H1 (cell line): ENCODE results near the gene PLEKHA5. TPM values are rescaled to one million over a fixed set of nuclear protein-coding genes. Genes with fewer than 3 reads are reported as not detected.
A peak's percentile ranks its signal among the peaks of the same experiment; 100 is the strongest.

Source experiments
- CTCF ChIA-PET: fragments of 300-600 bp; sonication (Branson Sonifier 250); formaldehyde crosslinking; loops from one replicate; lab custom pipeline; 2021; ENCODE audit not compliant: partially characterized antibody; lab: Charles Lee
- POLR2A ChIA-PET: fragments of 300-600 bp; sonication (Branson Sonifier 250); formaldehyde crosslinking; loops from one replicate; lab custom pipeline; 2021; ENCODE audit warnings: inconsistent platforms; ENCODE audit not compliant: partially characterized antibody; lab: Charles Lee
- DNase-seq, 2 experiments: peaks; one replicate each; pipeline versions ENCODE4 v3.0.0 to v3.0.0-alpha.2; 2010 to 2022; ENCODE audit warnings: low spot score in 2 of 2, low read depth in 1 of 2, mixed read lengths in 1 of 2
- FAIRE-seq: peaks from 2 replicates; lab custom pipeline; 2011; peaks lifted over from hg19 to GRCh38; lab: Jason Lieb, UNC
- H2AFZ ChIP-seq: 2 replicates; pipeline ENCODE4 v1.8.1; 2012; ENCODE audit warnings: low read length, inconsistent platforms
- H2AK5ac ChIP-seq: 2 replicates; pipeline ENCODE4 v1.6.1; 2013; ENCODE audit warnings: low read depth, low read length
- H2BK120ac ChIP-seq: replicated peaks from 2 replicates; pipeline ENCODE3; 2013; ENCODE audit warnings: low read depth, low read length, inconsistent platforms
- H2BK12ac ChIP-seq: 2 replicates; pipeline ENCODE4 v1.6.1; 2013; ENCODE audit warnings: low read depth, low read length
- H2BK15ac ChIP-seq: 2 replicates; pipeline ENCODE4 v1.6.1; 2013; ENCODE audit warnings: low read length
- H2BK20ac ChIP-seq: 2 replicates; pipeline ENCODE4 v1.6.1; 2013; ENCODE audit warnings: low read length
- H2BK5ac ChIP-seq: 2 replicates; pipeline ENCODE4 v1.6.1; 2013; ENCODE audit warnings: low read depth, low read length
- H3K14ac ChIP-seq: 2 replicates; pipeline ENCODE4 v1.6.1; 2013; ENCODE audit warnings: inconsistent platforms; ENCODE audit not compliant: insufficient read length
- H3K18ac ChIP-seq: 2 replicates; pipeline ENCODE4 v1.6.1; 2013; ENCODE audit warnings: low read length; ENCODE audit errors: extremely low read depth
- H3K23ac ChIP-seq: 2 replicates; pipeline ENCODE4 v1.6.1; 2013; ENCODE audit warnings: inconsistent platforms; ENCODE audit not compliant: insufficient read length
- H3K23me2 ChIP-seq: 2 replicates; pipeline ENCODE4 v1.6.1; 2013; ENCODE audit warnings: low read depth, low read length
- H3K27ac ChIP-seq: 2 replicates; pipeline ENCODE4 v1.6.1; 2011; ENCODE audit warnings: low read depth, low read length, inconsistent platforms
- H3K27me3 ChIP-seq, 4 experiments: replicated peaks in 1 of 4; 1 replicate in 1 of 4; 2 replicates in 3 of 4; pipeline versions ENCODE4 v1.6.1 to v1.8.1; 2011 to 2013; ENCODE audit warnings: low read length in 3 of 4, mild to moderate bottlenecking in 3 of 4, inconsistent platforms in 2 of 4, mixed read lengths in 2 of 4, moderate library complexity in 1 of 4; ENCODE audit not compliant: control insufficient read depth in 3 of 4, insufficient read depth in 3 of 4; ENCODE audit errors: extremely low read depth in 1 of 4
- H3K36me3 ChIP-seq, 4 experiments: 2 replicates each; pipeline versions ENCODE4 v1.6.1 to v1.8.1; 2011 to 2013; ENCODE audit warnings: mild to moderate bottlenecking in 4 of 4, low read length in 3 of 4, moderate library complexity in 2 of 4, control low read depth in 1 of 4, inconsistent platforms in 1 of 4; ENCODE audit not compliant: insufficient read depth in 4 of 4, control insufficient read depth in 2 of 4
- H3K4ac ChIP-seq: replicated peaks from 2 replicates; pipeline ENCODE3; 2013; ENCODE audit warnings: low read length, low read depth, mixed read lengths, inconsistent platforms; ENCODE audit not compliant: insufficient read length
- H3K4me1 ChIP-seq, 4 experiments: replicated peaks in 1 of 4; 1 replicate in 1 of 4; 2 replicates in 3 of 4; pipeline versions ENCODE4 v1.6.1 to v1.8.1; 2011 to 2013; ENCODE audit warnings: low read length in 3 of 4, inconsistent platforms in 2 of 4, mixed read lengths in 1 of 4; ENCODE audit not compliant: insufficient read depth in 4 of 4, control insufficient read depth in 3 of 4
- H3K4me2 ChIP-seq, 2 experiments: 2 replicates each; pipeline versions ENCODE4 v1.6.1 to v1.8.1; 2011 to 2013; ENCODE audit warnings: low read depth in 2 of 2, low read length in 2 of 2, control low read depth in 1 of 2, inconsistent platforms in 1 of 2, mild to moderate bottlenecking in 1 of 2; ENCODE audit not compliant: insufficient read depth in 1 of 2
- H3K4me3 ChIP-seq, 4 experiments: fragments of 200-600, 300-600 bp in 1 of 4; sonication (generic), shearing (Covaris generic), sonication (Bioruptor Twin) in 1 of 4; 2 replicates each; pipeline versions ENCODE4 v1.5.1 to v1.8.1; 2011 to 2016; ENCODE audit warnings: low read length in 4 of 4, low read depth in 3 of 4, control low read depth in 2 of 4, inconsistent platforms in 2 of 4, mild to moderate bottlenecking in 2 of 4, mixed read lengths in 1 of 4, moderate library complexity in 1 of 4; ENCODE audit not compliant: insufficient read depth in 2 of 4; ENCODE audit errors: extremely low read depth in 1 of 4
- H3K56ac ChIP-seq: replicated peaks from 2 replicates; pipeline ENCODE3; 2013; ENCODE audit warnings: low read depth, mild to moderate bottlenecking, mixed read lengths, low read length, inconsistent platforms; ENCODE audit not compliant: insufficient read length
- H3K79me1 ChIP-seq: 2 replicates; pipeline ENCODE4 v1.6.1; 2013; ENCODE audit warnings: low read depth, low read length, control low read depth
- H3K79me2 ChIP-seq, 2 experiments: 2 replicates each; pipeline versions ENCODE4 v1.6.1 to v1.8.1; 2012 to 2013; ENCODE audit warnings: low read length in 2 of 2, mild to moderate bottlenecking in 2 of 2, inconsistent platforms in 1 of 2; ENCODE audit not compliant: insufficient read depth in 2 of 2, control insufficient read depth in 1 of 2
- H3K9ac ChIP-seq, 4 experiments: replicated peaks in 1 of 4; 1 replicate in 1 of 4; 2 replicates in 3 of 4; pipeline versions ENCODE4 v1.6.1 to v1.8.1; 2011 to 2013; ENCODE audit warnings: low read depth in 3 of 4, low read length in 3 of 4, control low read depth in 2 of 4, mild to moderate bottlenecking in 2 of 4, moderate library complexity in 2 of 4, inconsistent platforms in 1 of 4; ENCODE audit errors: extremely low read depth in 1 of 4
- H3K9me3 ChIP-seq, 2 experiments: 2 replicates each; pipeline versions ENCODE4 v1.6.1 to v1.8.1; 2012 to 2013; ENCODE audit warnings: mild to moderate bottlenecking in 2 of 2, moderate library complexity in 2 of 2, control low read depth in 1 of 2, inconsistent platforms in 1 of 2, low read depth in 1 of 2, low read length in 1 of 2, mixed read lengths in 1 of 2; ENCODE audit not compliant: insufficient read depth in 2 of 2
- H4K20me1 ChIP-seq, 2 experiments: replicated peaks in 1 of 2; 2 replicates each; pipeline versions ENCODE3 to v1.8.1; 2011 to 2013; ENCODE audit warnings: inconsistent platforms in 2 of 2, low read length in 2 of 2, mild to moderate bottlenecking in 1 of 2; ENCODE audit not compliant: insufficient read depth in 2 of 2, control insufficient read depth in 1 of 2
- H4K5ac ChIP-seq: 2 replicates; pipeline ENCODE4 v1.6.1; 2013; ENCODE audit warnings: low read length, low read depth, mixed read lengths, inconsistent platforms; ENCODE audit not compliant: insufficient read length
- H4K8ac ChIP-seq: 2 replicates; pipeline ENCODE4 v1.8.0; 2013; ENCODE audit warnings: mild to moderate bottlenecking, moderate library complexity, low read length, inconsistent platforms; ENCODE audit not compliant: insufficient read depth; ENCODE audit errors: extremely low read depth
- H4K91ac ChIP-seq: replicated peaks from 2 replicates; pipeline ENCODE3; 2013; ENCODE audit warnings: low read length, mixed read lengths, inconsistent platforms; ENCODE audit not compliant: insufficient read length
- JUND ChIP-seq: IDR thresholded peaks from 2 replicates; pipeline ENCODE4 v1.6.1; 2011; ENCODE audit warnings: mild to moderate bottlenecking, improper control_type of control experiment, low read length
- NANOG ChIP-seq: IDR thresholded peaks from 2 replicates; pipeline ENCODE4 v1.6.1; 2011; ENCODE audit warnings: low read length, low read depth, mild to moderate bottlenecking, inconsistent platforms; ENCODE audit not compliant: insufficient read depth, poor library complexity, severe bottlenecking
- POLR2A ChIP-seq, 2 experiments: IDR thresholded peaks; 1 replicate in 1 of 2; 2 replicates in 1 of 2; pipeline ENCODE4 v1.6.1; 2011; ENCODE audit warnings: low read depth in 2 of 2, low read length in 2 of 2, mild to moderate bottlenecking in 2 of 2; ENCODE audit errors: control extremely low read depth in 1 of 2
- RAD21 ChIP-seq, 2 experiments: IDR thresholded peaks in 1 of 2; conservative IDR thresholded peaks in 1 of 2; 2 replicates each; pipeline ENCODE4 v1.6.1; 2011; ENCODE audit warnings: low read depth in 2 of 2, low read length in 2 of 2, improper control_type of control experiment in 1 of 2, inconsistent platforms in 1 of 2, mild to moderate bottlenecking in 1 of 2, moderate library complexity in 1 of 2
- RFX5 ChIP-seq: IDR thresholded peaks from 2 replicates; pipeline ENCODE4 v1.6.1; 2011; ENCODE audit warnings: low read depth, low read length, improper control_type of control experiment, borderline replicate concordance
- RXRA ChIP-seq: IDR thresholded peaks from 2 replicates; pipeline ENCODE4 v1.6.1; 2011; ENCODE audit warnings: low read depth, mild to moderate bottlenecking, low read length, moderate library complexity; ENCODE audit not compliant: insufficient read depth
- TAF1 ChIP-seq: IDR thresholded peaks from 2 replicates; pipeline ENCODE4 v1.6.1; 2011; ENCODE audit warnings: mild to moderate bottlenecking, low read depth, low read length
- WGBS, 2 experiments: shearing (Covaris generic) in 1 of 2; methylation state at CpG; one replicate each; pipeline versions ENCODE4 v1.1.6 to v1.1.7; 2013 to 2015; ENCODE audit warnings: low lambda C conversion rate in 2 of 2, mixed read lengths in 2 of 2, inconsistent platforms in 1 of 2, low coverage in 1 of 2, missing lambda C conversion rate in 1 of 2; ENCODE audit not compliant: insufficient replicate concordance in 2 of 2, insufficient coverage in 1 of 2, insufficient read length in 1 of 2; ENCODE audit errors: extremely low coverage in 1 of 2, missing lambda C conversion rate in 1 of 2; 5-methylcytosine and 5-hydroxymethylcytosine counted together
- polyA plus RNA-seq, 7 experiments: library from polyadenylated mRNA; depleted of rRNA in 3 of 7; stranded (reverse) in 5 of 7; unstranded in 2 of 7; fragments of >200 nt in 5 of 7; fragments of 200-250 nt in 2 of 7; gene quantifications; 1 replicate in 5 of 7; 2 replicates in 1 of 7; 4 replicates in 1 of 7; pipeline versions ENCODE4 v1.2.1 to v1.2.3, GENCODE V29; 2011 to 2013; ENCODE audit warnings: missing spikeins in 2 of 7, mixed read lengths in 2 of 7
- total RNA-seq: library from RNA; stranded (reverse); fragmentation: NEBNext Ultra II Directional; extraction: Animal tissue kit (Norgen Biotek cat#: 25700); gene quantifications from 2 replicates; pipeline ENCODE4 v1.2.1, GENCODE V29; 2021

Gene PLEKHA5
- total and polyA plus RNA-seq, 2 of the 8 experiments (the other 6 are each of a cell fraction or from before 2014, with no cell fraction given), result 17.2 to 66.1 TPM

DNA sequence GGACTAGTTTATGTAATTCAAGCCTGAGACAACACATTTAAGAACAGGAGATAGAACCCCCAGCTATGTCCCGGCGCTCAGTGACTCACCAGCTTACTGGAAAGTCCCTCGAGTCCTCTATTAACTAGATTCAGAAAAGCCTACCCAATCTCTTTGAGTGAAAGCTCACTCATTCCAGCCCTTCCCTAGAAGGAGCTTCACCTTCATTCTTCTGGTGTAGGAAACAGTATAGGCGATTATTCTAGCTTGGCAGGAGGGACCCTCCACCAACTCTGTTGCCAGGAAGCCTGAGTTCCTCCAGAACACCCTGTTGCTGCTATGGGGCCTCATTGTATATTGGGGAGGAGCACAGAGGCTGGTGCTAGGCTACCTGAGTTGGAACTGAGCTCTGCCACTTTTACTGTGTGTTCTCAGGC, 252.6 kb downstream of the PLEKHA5 start:
- H3K23ac ChIP-seq, result no peak overlapping the region
- no peak overlapping the region for H2AK5ac ChIP-seq
- H3K56ac ChIP-seq, result no peak overlapping the region
- CTCF ChIA-PET, result interaction anchor here (0.6 to 1.8 kb wide), 4 partner anchors 8 to 47 kb away, joined by 3 to 4 read pairs (median 3); no protein-coding TSS in a partner anchor
- H3K27ac ChIP-seq, result peak overlapping the region; percentile 46; the same call in 1 of the 2 replicates
- H3K79me1 ChIP-seq, result no peaks in the 10 kb centered on the region
- H2BK15ac ChIP-seq, result no peak overlapping the region
- peaks cover 1 to 8% (median 3%) of the 10 kb centered on the region in 4 experiments; a peak in 4 of 7 replicates for H3K4me1 ChIP-seq
- H4K5ac ChIP-seq, result no peak overlapping the region
- H3K36me3 ChIP-seq, result peaks cover 0 to 12% (median under 1%) of the 10 kb centered on the region in 4 experiments; a peak in 2 of 8 replicates
- DNase-seq (peak in 1 of 2 experiments; percentile 13), FAIRE-seq (peak; percentile 66)
- H2BK120ac ChIP-seq, result no peak overlapping the region
- 65% methylated on average over 4 of the region's 4 CpGs; no CpG with 5 or more reads in 1 of the 2 experiments for WGBS, 2 experiments
- H3K14ac ChIP-seq, result no peak overlapping the region
- no peaks in the 10 kb centered on the region for H3K79me2 ChIP-seq
- H2BK12ac ChIP-seq, result no peak overlapping the region
- no peak overlapping the region for H2BK5ac ChIP-seq
- no peaks in the 10 kb centered on the region for H3K27me3 ChIP-seq
- H3K9me3 ChIP-seq, result no peaks in the 10 kb centered on the region; a peak in 1 of 4 replicates
- peak in 1 of 2 experiments; percentile 35; a peak in 2 of 3 replicates for TF ChIP-seq POLR2A (IDR thresholded peaks at IDR 0.05; ENCODE audit: control extremely low read depth in 1 of 2, low read depth in 2 of 2, low read length in 2 of 2)
- TF ChIP-seq RFX5, result no peak
- peak; percentile 85; the same call in 1 of the 2 replicates for TF ChIP-seq JUND
- TF ChIP-seq RAD21 (IDR thresholded peaks at IDR 0.05 in 1 of 2, conservative IDR thresholded peaks at IDR 0.05 in 1 of 2; ENCODE audit: low read depth in 2 of 2, low read length in 2 of 2), result peak in 1 of 2 experiments; percentile 10; a peak in 1 of 4 replicates
- TF ChIP-seq NANOG, result no peak
- TF ChIP-seq TAF1, result peak; percentile 58; the same call in 1 of the 2 replicates
- TF ChIP-seq RXRA, result no peak
- H4K20me1 ChIP-seq, result no peaks in the 10 kb centered on the region
- no peak overlapping the region for H3K9ac ChIP-seq
- H2AFZ ChIP-seq, result no peak overlapping the region
- H4K91ac ChIP-seq, result no peak overlapping the region
- no peak overlapping the region for H4K8ac ChIP-seq
- H3K4ac ChIP-seq, result no peak overlapping the region
- no peak overlapping the region for H3K18ac ChIP-seq
- H2BK20ac ChIP-seq, result no peak overlapping the region
- no peak overlapping the region for H3K4me2 ChIP-seq
- H3K23me2 ChIP-seq, result no peaks in the 10 kb centered on the region
- POLR2A ChIA-PET, result interaction anchor here (1.0 kb wide), 1 partner anchor 164 kb away, joined by 7 read pairs; no protein-coding TSS in a partner anchor
- no peak overlapping the region for H3K4me3 ChIP-seq
